Duodenal mucosa (tissue), 2 donors: Measurements from ENCODE around the gene IL17RB.

Source experiments
- H3K27ac ChIP-seq: one replicate; pipeline ENCODE4 v1.7.0; 2013; ENCODE audit warnings: low read depth, low read length
- H3K27me3 ChIP-seq, 2 donors: one replicate each; pipeline ENCODE4 v1.7.0; 2013; ENCODE audit warnings: low read length in 2 of 2, control low read depth in 1 of 2; ENCODE audit not compliant: insufficient read depth in 2 of 2, control insufficient read depth in 1 of 2
- H3K36me3 ChIP-seq, 2 donors: one replicate each; pipeline ENCODE4 v1.7.0; 2013; ENCODE audit warnings: low read length in 2 of 2, control low read depth in 1 of 2; ENCODE audit not compliant: insufficient read depth in 2 of 2, control insufficient read depth in 1 of 2
- H3K4me1 ChIP-seq, 2 donors: one replicate each; pipeline ENCODE4 v1.7.0; 2013; ENCODE audit warnings: low read length in 2 of 2, control low read depth in 1 of 2; ENCODE audit not compliant: insufficient read depth in 2 of 2, control insufficient read depth in 1 of 2
- H3K4me3 ChIP-seq, 2 donors: one replicate each; pipeline ENCODE4 v1.7.0; 2013; ENCODE audit warnings: low read length in 2 of 2, low read depth in 1 of 2
- H3K9ac ChIP-seq, 2 donors: one replicate each; pipeline ENCODE4 v1.7.0; 2013; ENCODE audit warnings: low read length in 2 of 2, low read depth in 1 of 2
- H3K9me3 ChIP-seq, 2 donors: one replicate each; pipeline ENCODE4 v1.7.0; 2013; ENCODE audit warnings: low read length in 2 of 2, control low read depth in 1 of 2; ENCODE audit not compliant: control insufficient read depth in 1 of 2

The IL17RB gene

GRCh38 chr3:53843195-53844177 is 2.9 kb upstream of the IL17RB start:
- H3K27ac ChIP-seq: peak overlapping the region; percentile 82

GRCh38 chr3:53844262-53845102 is 1.9 kb upstream of the IL17RB start:
- Histone ChIP-seq H3K9ac (peak overlapping the region; percentile 53 to 81), H3K9me3 (no peaks in the 10 kb centered on the region), H3K4me1 (peaks cover 38 to 44% of the 10 kb centered on the region in 2 donors), H3K36me3 (no peaks in the 10 kb centered on the region), H3K4me3 (peak overlapping the region; percentile 67 to 73), H3K27me3 (peaks cover 0 to 12% of the 10 kb centered on the region in 2 donors), H3K27ac (peak overlapping the region; percentile 82)

More at GRCh38 chr3:53843195-53844177, 2.9 kb upstream of the IL17RB start:
- H3K9me3 ChIP-seq: no peaks in the 10 kb centered on the region
- peak overlapping the region; percentile 53 to 61 for H3K9ac ChIP-seq
- H3K4me3 ChIP-seq: peak overlapping the region; percentile 43 to 73
- H3K36me3 ChIP-seq: peaks cover 7 to 8% of the 10 kb centered on the region in 2 donors
- peaks cover 38 to 44% of the 10 kb centered on the region in 2 donors for H3K4me1 ChIP-seq
- peaks cover 0 to 12% of the 10 kb centered on the region in 2 donors for H3K27me3 ChIP-seq

- Histone ChIP-seq H3K9ac (peak overlapping the region; percentile 52 to 81), H3K27me3 (peaks cover 0 to 12% of the 10 kb centered on the region in 2 donors), H3K36me3 (peaks cover 0 to 4% of the 10 kb centered on the region in 2 donors), H3K27ac (peak overlapping the region; percentile 76), H3K4me1 (peaks cover 38 to 44% of the 10 kb centered on the region in 2 donors), H3K9me3 (no peaks in the 10 kb centered on the region), H3K4me3 (peak overlapping the region; percentile 67 to 73)
Observed at GRCh38 chr3:53845103-53845880, 1.1 kb upstream of the IL17RB start.

- Histone ChIP-seq H3K9ac (peak overlapping the region; percentile 52 to 81), H3K27ac (peak overlapping the region; percentile 76), H3K4me1 (peaks cover 38 to 44% of the 10 kb centered on the region in 2 donors), H3K36me3 (peaks cover 0 to 4% of the 10 kb centered on the region in 2 donors), H3K27me3 (peaks cover 0 to 12% of the 10 kb centered on the region in 2 donors), H3K4me3 (peak overlapping the region; percentile 67 to 73), H3K9me3 (no peaks in the 10 kb centered on the region)
Observed at GRCh38 chr3:53845881-53846133, 561 bp upstream of the IL17RB start.

GRCh38 chr3:53846851-53847155 is 435 bp downstream of the IL17RB start:
- Histone ChIP-seq H3K4me1 (peaks cover 38 to 40% of the 10 kb centered on the region in 2 donors), H3K9me3 (no peaks in the 10 kb centered on the region), H3K4me3 (peak overlapping the region; percentile 67 to 73), H3K27ac (no peak overlapping the region), H3K36me3 (peaks cover 0 to 4% of the 10 kb centered on the region in 2 donors), H3K9ac (peak overlapping the region; percentile 18 to 81), H3K27me3 (peaks cover 0 to 12% of the 10 kb centered on the region in 2 donors)

GRCh38 chr3:53849916-53850315 is 3.5 kb downstream of the IL17RB start:
- peaks cover 0 to 12% of the 10 kb centered on the region in 2 donors for H3K27me3 ChIP-seq
- H3K27ac ChIP-seq: no peak overlapping the region
- H3K9ac ChIP-seq: no peak overlapping the region
- peaks cover 12 to 13% of the 10 kb centered on the region in 2 donors for H3K4me1 ChIP-seq
- no peak overlapping the region for H3K4me3 ChIP-seq
- H3K36me3 ChIP-seq: peaks cover 0 to 4% of the 10 kb centered on the region in 2 donors
- H3K9me3 ChIP-seq: no peaks in the 10 kb centered on the region

GRCh38 chr3:53850895-53851294 is 4.5 kb downstream of the IL17RB start:
- H3K4me3 ChIP-seq: no peak overlapping the region
- peaks cover 0 to 7% of the 10 kb centered on the region in 2 donors for H3K27me3 ChIP-seq
- H3K4me1 ChIP-seq: peaks cover 5 to 6% of the 10 kb centered on the region in 2 donors
- H3K27ac ChIP-seq: no peak overlapping the region
- no peaks in the 10 kb centered on the region for H3K9me3 ChIP-seq
- H3K9ac ChIP-seq: no peak overlapping the region
- peaks cover 0 to 4% of the 10 kb centered on the region in 2 donors for H3K36me3 ChIP-seq

- H3K4me1 ChIP-seq: no peaks in the 10 kb centered on the region
- no peaks in the 10 kb centered on the region for H3K27me3 ChIP-seq
- H3K36me3 ChIP-seq: peaks cover 0 to 26% of the 10 kb centered on the region in 2 donors
- no peak overlapping the region for H3K27ac ChIP-seq
- H3K9ac ChIP-seq: no peak overlapping the region
- no peaks in the 10 kb centered on the region for H3K9me3 ChIP-seq
- H3K4me3 ChIP-seq: no peak overlapping the region
Observed at GRCh38 chr3:53856964-53857363, 10.6 kb downstream of the IL17RB start.

- H3K4me1 ChIP-seq: no peaks in the 10 kb centered on the region
- peaks cover 0 to 28% of the 10 kb centered on the region in 2 donors for H3K36me3 ChIP-seq
- H3K4me3 ChIP-seq: no peak overlapping the region
- no peaks in the 10 kb centered on the region for H3K27me3 ChIP-seq
- H3K27ac ChIP-seq: no peak overlapping the region
- no peak overlapping the region for H3K9ac ChIP-seq
- no peaks in the 10 kb centered on the region for H3K9me3 ChIP-seq
Observed at GRCh38 chr3:53858096-53858741, 11.9 kb downstream of the IL17RB start.
